HL-60 (cell line): ENCODE measurements around the gene ITGA7.

Experiments
- DNase-seq, 2 experiments: peaks; one replicate each; pipeline ENCODE4 v3.0.0-alpha.2; 2010 to 2020; ENCODE audit warnings: low read depth in 1 of 2, low spot score in 1 of 2
- H3K27ac ChIP-seq: fragments of 250-450 bp; sonication (Bioruptor Pico); replicated peaks from 2 replicates; pipeline ENCODE4 v1.5.1; 2020; ENCODE audit warnings: mild to moderate bottlenecking, moderate library complexity
- H3K27me3 ChIP-seq: fragments of 250-450 bp; sonication (Bioruptor Pico); 2 replicates; pipeline ENCODE4 v1.5.1; 2021; ENCODE audit warnings: mild to moderate bottlenecking, moderate library complexity; ENCODE audit not compliant: insufficient read depth, poor library complexity, severe bottlenecking
- H3K4me3 ChIP-seq: replicated peaks from 2 replicates; pipeline ENCODE4 v1.5.1; 2011; ENCODE audit warnings: mild to moderate bottlenecking, control low read depth, low read length; ENCODE audit not compliant: insufficient read depth
- CTCF ChIP-seq: IDR thresholded peaks from one replicate; pipeline ENCODE4 v1.5.1; 2011; ENCODE audit warnings: low read length, control low read depth, inconsistent platforms; ENCODE audit not compliant: insufficient read depth
- GABPA ChIP-seq: IDR thresholded peaks from 2 replicates; pipeline ENCODE4 v1.6.1; 2012; ENCODE audit warnings: low read depth
- POLR2AphosphoS5 ChIP-seq: IDR thresholded peaks from 2 replicates; pipeline ENCODE4 v1.6.1; 2012; ENCODE audit warnings: low read depth
- REST ChIP-seq: IDR thresholded peaks from 2 replicates; pipeline ENCODE4 v1.6.1; 2012; ENCODE audit warnings: low read depth; ENCODE audit not compliant: insufficient replicate concordance
- SPI1 ChIP-seq: IDR thresholded peaks from 2 replicates; pipeline ENCODE4 v1.6.1; 2012; ENCODE audit warnings: low read depth, mild to moderate bottlenecking, borderline replicate concordance

Gene ITGA7

GRCh38 chr12:55726971-55727370 is 19.3 kb upstream of the ITGA7 start:
- Histone ChIP-seq H3K4me3 (no peak overlapping the region), H3K27ac (no peak overlapping the region), H3K27me3 (no peaks in the 10 kb centered on the region)
- no peak for TF ChIP-seq CTCF
- TF ChIP-seq SPI1: no peak
- no peak for TF ChIP-seq POLR2AphosphoS5
- TF ChIP-seq REST: no peak
- no peak for TF ChIP-seq GABPA
- DNase-seq: no peak

GRCh38 chr12:55725556-55725955 is 17.9 kb upstream of the ITGA7 start:
- Histone ChIP-seq H3K27ac (no peak overlapping the region), H3K4me3 (no peak overlapping the region), H3K27me3 (no peaks in the 10 kb centered on the region)
- no peak for DNase-seq
- no peak for TF ChIP-seq POLR2AphosphoS5
- TF ChIP-seq CTCF: no peak
- TF ChIP-seq GABPA: no peak
- TF ChIP-seq SPI1: no peak
- no peak for TF ChIP-seq REST

GRCh38 chr12:55724940-55725309 is 17.2 kb upstream of the ITGA7 start:
- no peaks in the 10 kb centered on the region for H3K27me3 ChIP-seq
- no peak overlapping the region for H3K27ac ChIP-seq
- TF ChIP-seq SPI1 (no peak), GABPA (no peak), REST (no peak), POLR2AphosphoS5 (no peak)
- no peak overlapping the region for H3K4me3 ChIP-seq
- DNase-seq: no peak
